GM23248 (cell line): ENCODE results near the gene SNX27. TPM values are rescaled to one million over a fixed set of nuclear protein-coding genes. Genes with fewer than 3 reads are reported as not detected.
"Not testable (repeated sequence)": the region's sequence is repeated elsewhere in the genome, so short reads cannot be mapped to it uniquely, and the experiment has no call there.

Experiments used
- DNase-seq: peaks from one replicate; pipeline ENCODE4 v3.0.0-alpha.2; 2015
- H2AFZ ChIP-seq: fragments of 200-600 bp; sonication (generic); 2 replicates; pipeline ENCODE4 v1.6.1; 2016; ENCODE audit warnings: antibody characterized with exemption
- H3F3A ChIP-seq: fragments of 200-600 bp; sonication (generic); 2 replicates; pipeline ENCODE4 v1.6.1; 2016; ENCODE audit warnings: mild to moderate bottlenecking, antibody characterized with exemption, mixed run types; ENCODE audit not compliant: insufficient read depth
- H3K27ac ChIP-seq: fragments of 200-600 bp; sonication (generic); 2 replicates; pipeline ENCODE4 v1.5.1; 2016; ENCODE audit warnings: mild to moderate bottlenecking
- H3K27me3 ChIP-seq: fragments of 200-600 bp; sonication (generic); replicated peaks from 2 replicates; pipeline ENCODE4 v1.6.1; 2016; ENCODE audit warnings: mild to moderate bottlenecking; ENCODE audit not compliant: insufficient read depth
- H3K36me3 ChIP-seq: fragments of 200-600 bp; sonication (generic); 2 replicates; pipeline ENCODE4 v1.6.1; 2016; ENCODE audit warnings: low read depth, mild to moderate bottlenecking
- H3K4me1 ChIP-seq: fragments of 200-600 bp; sonication (generic); 2 replicates; pipeline ENCODE4 v1.6.1; 2016; ENCODE audit warnings: mild to moderate bottlenecking; ENCODE audit not compliant: insufficient read depth
- H3K4me2 ChIP-seq: fragments of 200-600 bp; sonication (generic); one replicate; pipeline ENCODE4 v1.6.1; 2016; ENCODE audit warnings: mild to moderate bottlenecking; ENCODE audit not compliant: unreplicated experiment
- H3K4me3 ChIP-seq: fragments of 200-600 bp; sonication (generic); 2 replicates; pipeline ENCODE4 v1.5.1; 2016; ENCODE audit warnings: mild to moderate bottlenecking
- H3K79me2 ChIP-seq: fragments of 200-600 bp; sonication (generic); 2 replicates; pipeline ENCODE4 v1.6.1; 2016; ENCODE audit warnings: mild to moderate bottlenecking; ENCODE audit not compliant: insufficient read depth
- H3K9ac ChIP-seq: fragments of 200-600 bp; sonication (generic); 2 replicates; pipeline ENCODE4 v1.6.1; 2016; ENCODE audit warnings: mild to moderate bottlenecking
- H3K9me2 ChIP-seq: fragments of 200-600 bp; sonication (generic); 2 replicates; pipeline ENCODE4 v1.6.1; 2016; ENCODE audit warnings: mixed run types, mild to moderate bottlenecking, moderate library complexity; ENCODE audit not compliant: insufficient read depth
- H3K9me3 ChIP-seq: fragments of 200-600 bp; sonication (generic); one replicate; pipeline ENCODE4 v1.6.1; 2017; ENCODE audit warnings: low read depth
- H4K20me1 ChIP-seq: fragments of 200-600 bp; sonication (generic); 2 replicates; pipeline ENCODE4 v1.6.0; 2016; ENCODE audit not compliant: insufficient read depth
- EZH2 ChIP-seq: fragments of 200-600 bp; sonication (generic); IDR thresholded peaks from 2 replicates; pipeline ENCODE4 v1.6.1; 2018; ENCODE audit warnings: antibody characterized with exemption, mild to moderate bottlenecking; ENCODE audit not compliant: insufficient read depth, poor library complexity, severe bottlenecking
- EZH2phosphoT487 ChIP-seq: fragments of 200-600 bp; sonication (generic); IDR thresholded peaks from 2 replicates; pipeline ENCODE4 v1.6.1; 2018; ENCODE audit warnings: antibody characterized with exemption, moderate library complexity, mild to moderate bottlenecking, low read depth; ENCODE audit not compliant: insufficient read depth
- WGBS, 2 experiments: methylation state at CpG; one replicate each; pipeline ENCODE4 v1.1.6; 2015 to 2017; ENCODE audit warnings: low lambda C conversion rate in 2 of 2, low coverage in 1 of 2; ENCODE audit errors: missing lambda C conversion rate in 2 of 2; 5-methylcytosine and 5-hydroxymethylcytosine counted together
- in situ Hi-C: fragments of 300-500 bp; cut with MboI; formaldehyde crosslinking; loops from 2 replicates; pipeline ENCODE4 v1.15.0; 2020
- polyA plus RNA-seq: library from polyadenylated mRNA; unstranded; fragments of >200 nt; fragmentation: Nextera tagmentation; extraction: Ambion mirVana; gene quantifications from 2 replicates; pipeline ENCODE4 v1.2.1, GENCODE V29; 2016
- total RNA-seq: library from RNA; depleted of rRNA; stranded (reverse); fragments of >200 nt; shearing (Covaris generic); gene quantifications from 2 replicates; pipeline ENCODE4 v1.2.3, GENCODE V29; 2014

SNX27 gene
- total and polyA plus RNA-seq, 2 experiments from 2014 or later, result 12.0 to 18.0 TPM

- H3K27ac ChIP-seq, result peak overlapping the region; percentile 22; the same call in 1 of the 2 replicates
- H3K9ac ChIP-seq, result peak overlapping the region; percentile 54
- H4K20me1 ChIP-seq, result no peaks in the 10 kb centered on the region
- H3K79me2 ChIP-seq, result no peaks in the 10 kb centered on the region
- peak; percentile 84 for DNase-seq
- H3K4me1 ChIP-seq, result no peaks in the 10 kb centered on the region
- H3F3A ChIP-seq, result no peaks in the 10 kb centered on the region
- H2AFZ ChIP-seq, result peak overlapping the region; percentile 81
- no peaks in the 10 kb centered on the region for H3K9me2 ChIP-seq
- H3K4me3 ChIP-seq, result peak overlapping the region; percentile 62
- TF ChIP-seq EZH2phosphoT487 (no peak), EZH2 (no peak)
- no peaks in the 10 kb centered on the region for H3K9me3 ChIP-seq
- WGBS, 2 experiments, result 11 to 12% methylated on average over 18 to 19 of the region's 19 CpGs
- in situ Hi-C loops, result no loop called here
- peak overlapping the region; percentile 74 for H3K4me2 ChIP-seq
- H3K27me3 ChIP-seq, result peaks cover 17% of the 10 kb centered on the region; the same call in 1 of the 2 replicates
- H3K36me3 ChIP-seq, result no peaks in the 10 kb centered on the region
Observed at GRCh38 chr1:151728151-151729054, 116.6 kb downstream of the SNX27 start.

DNA sequence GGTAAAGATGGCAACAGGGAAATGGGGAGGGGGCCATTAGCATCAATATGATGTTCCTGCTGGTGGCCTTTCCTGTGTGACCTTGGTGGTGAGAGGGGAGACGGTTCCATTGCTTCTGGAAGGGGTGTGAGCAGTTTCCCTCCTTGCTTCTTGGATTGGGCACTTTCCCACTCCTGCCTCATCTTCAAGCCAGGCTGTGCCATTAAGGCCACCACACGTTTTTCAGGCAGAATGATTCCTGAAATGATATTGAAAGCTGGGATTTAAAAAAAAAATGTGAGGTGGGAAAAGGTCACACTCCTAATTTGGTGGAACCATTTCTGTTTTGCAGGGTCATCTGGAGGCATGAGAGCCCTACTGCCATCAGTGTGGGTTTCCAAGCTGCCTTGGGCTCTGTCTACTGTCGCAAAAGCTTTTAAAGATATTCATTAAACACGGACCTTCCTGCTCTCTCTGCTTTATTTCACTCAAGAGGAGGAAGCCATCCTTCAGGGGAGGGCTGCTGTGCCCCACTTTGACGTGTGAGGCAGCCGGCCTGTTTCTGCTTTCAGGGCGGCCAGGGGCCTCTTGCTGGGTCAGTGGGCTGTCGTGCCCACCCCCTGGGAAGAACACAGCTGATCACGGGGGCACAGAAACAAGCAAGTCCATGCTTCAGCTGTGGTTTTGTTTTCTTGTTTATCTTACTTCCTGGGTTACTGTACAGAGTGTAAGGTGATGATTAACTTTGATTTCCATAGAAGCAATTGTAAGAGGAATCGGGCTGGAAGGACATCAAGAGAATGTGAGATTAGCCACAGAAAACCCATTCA is 117.5 kb downstream of the SNX27 start:
- no peaks in the 10 kb centered on the region for H3K4me1 ChIP-seq
- H4K20me1 ChIP-seq, result no peaks in the 10 kb centered on the region
- DNase-seq, result no peak
- no peaks in the 10 kb centered on the region for H3K9me3 ChIP-seq
- H3K79me2 ChIP-seq, result no peaks in the 10 kb centered on the region
- no peak overlapping the region for H3K9ac ChIP-seq
- no peak overlapping the region for H3K4me2 ChIP-seq
- peaks cover 8% of the 10 kb centered on the region; the same call in 1 of the 2 replicates for H3K27me3 ChIP-seq
- H3K27ac ChIP-seq, result no peak overlapping the region
- in situ Hi-C loops, result no loop called here
- WGBS, 2 experiments, result 82 to 84% methylated on average over 10 of the region's 10 CpGs
- H3K4me3 ChIP-seq, result no peak overlapping the region
- TF ChIP-seq EZH2, result no peak
- no peak for TF ChIP-seq EZH2phosphoT487
- H3F3A ChIP-seq, result no peaks in the 10 kb centered on the region
- H3K9me2 ChIP-seq, result no peaks in the 10 kb centered on the region
- no peaks in the 10 kb centered on the region for H3K36me3 ChIP-seq
- H2AFZ ChIP-seq, result no peak overlapping the region

GRCh38 chr1:151729966-151730291 is 118.1 kb downstream of the SNX27 start:
- Histone ChIP-seq H3K36me3 (no peaks in the 10 kb centered on the region), H3K9me2 (no peaks in the 10 kb centered on the region), H3K27me3 (0 out of 2 replicates have a peak, but pooled peaks cover 6% of the 10 kb centered on the region), H3K4me3 (no peak overlapping the region), H3K9me3 (no peaks in the 10 kb centered on the region), H3K4me2 (no peak overlapping the region), H3K9ac (no peak overlapping the region), H3F3A (no peaks in the 10 kb centered on the region), H3K4me1 (no peaks in the 10 kb centered on the region), H2AFZ (no peak overlapping the region), H3K79me2 (no peaks in the 10 kb centered on the region), H4K20me1 (no peaks in the 10 kb centered on the region), H3K27ac (no peak overlapping the region)
- WGBS, 2 experiments, result 77 to 85% methylated on average over 4 of the region's 4 CpGs
- in situ Hi-C loops, result loop anchor here (10.0 kb wide), 1 partner anchor 275 kb away; the partner anchor contains the start of gene POGZ
- no peak for DNase-seq
- TF ChIP-seq EZH2 (no peak), EZH2phosphoT487 (no peak)

DNA sequence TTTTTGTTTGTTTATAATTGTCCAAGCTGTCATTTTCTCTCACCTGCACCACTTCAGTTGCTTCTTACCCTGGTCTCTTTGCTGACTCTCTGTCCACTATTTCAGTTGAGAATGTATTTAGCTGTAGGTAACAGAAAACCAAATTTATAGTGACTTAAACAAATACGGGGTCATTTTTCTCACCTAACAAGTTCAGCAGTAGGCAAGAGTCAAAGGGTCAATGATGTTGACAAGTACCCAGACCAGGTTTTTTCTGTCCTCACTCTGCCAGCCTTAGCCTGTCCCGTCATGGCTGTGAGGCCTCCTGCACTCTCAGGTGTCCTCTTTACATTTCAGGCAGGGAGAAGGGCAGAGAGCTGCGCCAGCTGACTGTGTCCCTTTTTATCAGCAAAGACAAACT is 121.3 kb downstream of the SNX27 start:
- DNase-seq, result no peak
- H3K27me3 ChIP-seq, result no peaks in the 10 kb centered on the region

DNA sequence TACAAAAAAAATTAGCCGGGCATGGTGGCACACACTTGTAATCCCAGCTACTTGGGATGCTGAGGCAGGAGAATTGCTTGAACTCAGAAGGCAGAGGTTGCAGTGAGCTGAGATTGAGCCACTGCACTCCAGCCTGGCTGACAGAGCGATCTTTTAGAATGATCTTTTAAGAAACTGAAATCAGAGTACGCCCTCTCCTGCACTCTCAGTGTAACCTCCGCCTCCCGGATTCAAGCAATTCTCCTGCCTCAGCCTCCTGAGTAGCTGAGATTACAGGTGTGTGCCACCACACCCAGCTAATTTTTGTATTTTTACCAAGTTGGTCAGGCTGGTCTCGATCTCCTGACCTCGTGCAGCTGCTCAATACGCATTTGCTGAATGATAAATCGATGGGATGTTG is 122.1 kb downstream of the SNX27 start:
- H3K4me3 ChIP-seq, H4K20me1 ChIP-seq, H3K9ac ChIP-seq, H3K79me2 ChIP-seq, H3K9me2 ChIP-seq, H3K36me3 ChIP-seq, DNase-seq, H3F3A ChIP-seq, H3K27me3 ChIP-seq, H3K4me2 ChIP-seq, H3K27ac ChIP-seq, H2AFZ ChIP-seq, H3K4me1 ChIP-seq, H3K9me3 ChIP-seq: not testable (repeated sequence)
- 81 to 82% methylated on average over 9 of the region's 9 CpGs for whole genome bisulfite sequencing, 2 experiments
- in situ Hi-C loops, result loop anchor here (10.0 kb wide), 1 partner anchor 279 kb away; the partner anchor contains the start of gene POGZ

More for the DNA sequence above, 121.3 kb downstream of the SNX27 start:
- Histone ChIP-seq H3K79me2 (no peaks in the 10 kb centered on the region), H3K9me2 (no peaks in the 10 kb centered on the region), H3K4me1 (no peaks in the 10 kb centered on the region), H3K4me2 (no peak overlapping the region), H3K27ac (no peak overlapping the region), H4K20me1 (no peaks in the 10 kb centered on the region), H3F3A (no peaks in the 10 kb centered on the region), H2AFZ (no peak overlapping the region), H3K9ac (no peak overlapping the region), H3K36me3 (no peaks in the 10 kb centered on the region), H3K4me3 (no peak overlapping the region), H3K9me3 (no peaks in the 10 kb centered on the region)
- TF ChIP-seq EZH2 (no peak), EZH2phosphoT487 (no peak)
- 73 to 92% methylated on average over 3 of the region's 3 CpGs for WGBS, 2 experiments
- in situ Hi-C loops, result loop anchor here (10.0 kb wide), 1 partner anchor 278 kb away; the partner anchor contains the start of gene POGZ
